Fibroblast of lung (primary cell): ENCODE data around the gene C14orf119. TPM values are rescaled to one million over a fixed set of nuclear protein-coding genes. Genes with fewer than 3 reads are reported as not detected.

Experiments
- DNase-seq, 2 donors: peaks; one replicate each; pipeline versions ENCODE4 v3.0.0 to v3.0.0-alpha.2; 2010; ENCODE audit warnings: low read depth in 2 of 2
- H2AFZ ChIP-seq: 2 replicates; pipeline ENCODE4 v1.5.1; 2012; ENCODE audit warnings: low read length, control low read depth, inconsistent platforms
- H3K27ac ChIP-seq: 2 replicates; pipeline ENCODE4 v1.5.1; 2011; ENCODE audit warnings: low read length, control low read depth; ENCODE audit not compliant: insufficient read depth
- H3K27me3 ChIP-seq: 2 replicates; pipeline ENCODE4 v1.5.1; 2011; ENCODE audit warnings: mild to moderate bottlenecking, low read length; ENCODE audit not compliant: control insufficient read depth, insufficient read depth
- H3K36me3 ChIP-seq: 2 replicates; pipeline ENCODE4 v1.5.1; 2011; ENCODE audit warnings: low read length; ENCODE audit not compliant: control insufficient read depth, insufficient read depth
- H3K4me1 ChIP-seq: 2 replicates; pipeline ENCODE4 v1.5.1; 2011; ENCODE audit warnings: low read length; ENCODE audit not compliant: control insufficient read depth, insufficient read depth; ENCODE audit errors: extremely low read depth
- H3K4me2 ChIP-seq: 2 replicates; pipeline ENCODE4 v1.5.1; 2011; ENCODE audit warnings: low read length, control low read depth; ENCODE audit not compliant: insufficient read depth; ENCODE audit errors: extremely low read depth
- H3K4me3 ChIP-seq, 4 experiments: fragments of 200-600 bp in 1 of 4; sonication (generic) in 1 of 4; replicated peaks in 1 of 4; 2 replicates each; pipeline ENCODE4 v1.5.1; 2011 to 2016; ENCODE audit warnings: low read length in 4 of 4, low read depth in 3 of 4, mild to moderate bottlenecking in 3 of 4, control low read depth in 2 of 4, inconsistent platforms in 1 of 4, mixed read lengths in 1 of 4; ENCODE audit not compliant: insufficient read depth in 1 of 4; ENCODE audit errors: control extremely low read depth in 1 of 4
- H3K79me2 ChIP-seq: 2 replicates; pipeline ENCODE4 v1.5.1; 2012; ENCODE audit warnings: mild to moderate bottlenecking, low read length, inconsistent platforms; ENCODE audit not compliant: control insufficient read depth, insufficient read depth
- H3K9ac ChIP-seq: 2 replicates; pipeline ENCODE4 v1.5.1; 2011; ENCODE audit warnings: mild to moderate bottlenecking, low read length, control low read depth; ENCODE audit not compliant: insufficient read depth
- H3K9me3 ChIP-seq: 2 replicates; pipeline ENCODE4 v1.5.1; 2012; ENCODE audit warnings: low read depth, low read length; ENCODE audit not compliant: control insufficient read depth, insufficient read depth
- H4K20me1 ChIP-seq: 2 replicates; pipeline ENCODE4 v1.5.1; 2011; ENCODE audit warnings: low read length; ENCODE audit not compliant: control insufficient read depth, insufficient read depth; ENCODE audit errors: extremely low read depth
- EZH2 ChIP-seq: IDR thresholded peaks from 2 replicates; pipeline ENCODE4 v1.5.1; 2012; ENCODE audit warnings: low read length, control low read depth, mild to moderate bottlenecking; ENCODE audit errors: missing control alignments
- polyA plus RNA-seq, 2 donors: library from polyadenylated mRNA; depleted of rRNA in 1 of 2; stranded (reverse) in 1 of 2; unstranded in 1 of 2; fragments of >200 nt; gene quantifications; 2 replicates each; pipeline ENCODE4 v1.2.1, GENCODE V29; 2011 to 2012; ENCODE audit warnings: missing spikeins in 1 of 2
- total RNA-seq: library from RNA; depleted of rRNA; stranded (reverse); fragments of >200 nt; gene quantifications from 2 replicates; pipeline ENCODE4 v1.2.1, GENCODE V29; 2014
- TF ChIP-seq, protein P1 (sequence below), 2 donors: IDR thresholded peaks in 1 of 2; conservative IDR thresholded peaks in 1 of 2; 1 replicate in 1 of 2; 2 replicates in 1 of 2; pipeline ENCODE4 v1.5.1; 2011 to 2012; ENCODE audit warnings: low read length in 2 of 2, control low read depth in 1 of 2, inconsistent platforms in 1 of 2, low read depth in 1 of 2, mild to moderate bottlenecking in 1 of 2

C14orf119 gene
- total and polyA plus RNA-seq, 2 donors (not counting 1 experiment from before 2014, with no cell fraction given) = 55.0 to 115 TPM

DNA sequence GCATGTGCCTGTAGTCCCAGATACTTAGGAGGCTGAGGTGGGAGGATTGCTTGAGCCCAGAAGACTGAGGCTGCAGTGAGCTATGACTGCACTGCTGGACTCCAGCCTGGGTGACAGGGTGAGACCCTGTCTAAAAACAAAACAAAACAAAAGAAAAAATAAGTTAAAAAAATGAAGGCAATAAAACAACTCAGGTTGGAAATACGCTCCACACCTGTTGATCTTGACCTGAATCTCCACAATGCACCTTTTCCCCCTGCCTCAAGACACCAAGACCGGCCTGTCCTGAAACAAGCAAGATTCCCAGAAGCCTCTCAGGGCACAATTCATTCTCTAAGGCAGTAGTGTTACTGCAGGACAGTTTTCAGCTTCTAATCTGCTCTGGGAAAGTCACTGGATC, 44.6 kb downstream of the C14orf119 start:
- Histone ChIP-seq H2AFZ (no peak overlapping the region), H3K36me3 (no peaks in the 10 kb centered on the region)

DNA sequence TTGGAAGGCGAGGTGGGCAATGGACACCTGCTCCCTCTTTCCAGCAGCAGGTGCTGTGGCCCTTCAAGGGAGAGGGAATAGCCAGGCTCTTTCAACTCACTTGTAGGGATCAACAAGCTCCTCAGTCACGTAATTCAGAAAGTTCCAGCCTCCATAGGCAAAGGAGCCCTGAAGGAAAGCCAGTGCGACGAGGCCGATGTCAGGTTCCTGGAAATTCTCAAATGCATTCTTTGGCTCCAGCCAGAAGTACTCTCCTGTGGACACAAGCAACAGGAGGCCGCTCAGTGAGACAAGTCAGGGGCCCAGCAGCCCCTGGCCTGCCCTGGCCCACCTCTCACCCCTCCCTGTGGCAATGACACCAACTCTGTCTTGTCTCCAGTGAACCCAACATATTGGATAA, 45.1 kb downstream of the C14orf119 start:
- H3K79me2 ChIP-seq = no peaks in the 10 kb centered on the region
- H3K4me1 ChIP-seq = no peaks in the 10 kb centered on the region
- TF ChIP-seq EZH2 = no peak
- TF ChIP-seq, protein P1, sequence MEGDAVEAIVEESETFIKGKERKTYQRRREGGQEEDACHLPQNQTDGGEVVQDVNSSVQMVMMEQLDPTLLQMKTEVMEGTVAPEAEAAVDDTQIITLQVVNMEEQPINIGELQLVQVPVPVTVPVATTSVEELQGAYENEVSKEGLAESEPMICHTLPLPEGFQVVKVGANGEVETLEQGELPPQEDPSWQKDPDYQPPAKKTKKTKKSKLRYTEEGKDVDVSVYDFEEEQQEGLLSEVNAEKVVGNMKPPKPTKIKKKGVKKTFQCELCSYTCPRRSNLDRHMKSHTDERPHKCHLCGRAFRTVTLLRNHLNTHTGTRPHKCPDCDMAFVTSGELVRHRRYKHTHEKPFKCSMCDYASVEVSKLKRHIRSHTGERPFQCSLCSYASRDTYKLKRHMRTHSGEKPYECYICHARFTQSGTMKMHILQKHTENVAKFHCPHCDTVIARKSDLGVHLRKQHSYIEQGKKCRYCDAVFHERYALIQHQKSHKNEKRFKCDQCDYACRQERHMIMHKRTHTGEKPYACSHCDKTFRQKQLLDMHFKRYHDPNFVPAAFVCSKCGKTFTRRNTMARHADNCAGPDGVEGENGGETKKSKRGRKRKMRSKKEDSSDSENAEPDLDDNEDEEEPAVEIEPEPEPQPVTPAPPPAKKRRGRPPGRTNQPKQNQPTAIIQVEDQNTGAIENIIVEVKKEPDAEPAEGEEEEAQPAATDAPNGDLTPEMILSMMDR (conservative IDR thresholded peaks at IDR 0.05 in 1 of 2, IDR thresholded peaks at IDR 0.05 in 1 of 2; ENCODE audit: low read depth in 1 of 2, low read length in 2 of 2) = no peak
- H3K4me3 ChIP-seq = no peak overlapping the region
- no peaks in the 10 kb centered on the region for H3K9me3 ChIP-seq
- H2AFZ ChIP-seq = no peak overlapping the region
- no peak for DNase-seq
- no peak overlapping the region for H3K4me2 ChIP-seq
- H3K9ac ChIP-seq = no peak overlapping the region
- H3K27me3 ChIP-seq = peaks cover 8% of the 10 kb centered on the region
- no peak overlapping the region for H3K27ac ChIP-seq
- H3K36me3 ChIP-seq = no peaks in the 10 kb centered on the region
- no peaks in the 10 kb centered on the region for H4K20me1 ChIP-seq

More for the DNA sequence above, 44.6 kb downstream of the C14orf119 start:
- H3K4me3 ChIP-seq = no peak overlapping the region
- TF ChIP-seq, protein P1 (conservative IDR thresholded peaks at IDR 0.05 in 1 of 2, IDR thresholded peaks at IDR 0.05 in 1 of 2; ENCODE audit: low read depth in 1 of 2, low read length in 2 of 2) = no peak
- TF ChIP-seq EZH2 = no peak
- H3K79me2 ChIP-seq = no peaks in the 10 kb centered on the region
- H3K9me3 ChIP-seq = no peaks in the 10 kb centered on the region
- DNase-seq = no peak
- H4K20me1 ChIP-seq = no peaks in the 10 kb centered on the region
- H3K4me2 ChIP-seq = no peak overlapping the region
- H3K27me3 ChIP-seq = peaks cover 8% of the 10 kb centered on the region
- H3K27ac ChIP-seq = no peak overlapping the region
- no peak overlapping the region for H3K9ac ChIP-seq
- no peaks in the 10 kb centered on the region for H3K4me1 ChIP-seq

DNA sequence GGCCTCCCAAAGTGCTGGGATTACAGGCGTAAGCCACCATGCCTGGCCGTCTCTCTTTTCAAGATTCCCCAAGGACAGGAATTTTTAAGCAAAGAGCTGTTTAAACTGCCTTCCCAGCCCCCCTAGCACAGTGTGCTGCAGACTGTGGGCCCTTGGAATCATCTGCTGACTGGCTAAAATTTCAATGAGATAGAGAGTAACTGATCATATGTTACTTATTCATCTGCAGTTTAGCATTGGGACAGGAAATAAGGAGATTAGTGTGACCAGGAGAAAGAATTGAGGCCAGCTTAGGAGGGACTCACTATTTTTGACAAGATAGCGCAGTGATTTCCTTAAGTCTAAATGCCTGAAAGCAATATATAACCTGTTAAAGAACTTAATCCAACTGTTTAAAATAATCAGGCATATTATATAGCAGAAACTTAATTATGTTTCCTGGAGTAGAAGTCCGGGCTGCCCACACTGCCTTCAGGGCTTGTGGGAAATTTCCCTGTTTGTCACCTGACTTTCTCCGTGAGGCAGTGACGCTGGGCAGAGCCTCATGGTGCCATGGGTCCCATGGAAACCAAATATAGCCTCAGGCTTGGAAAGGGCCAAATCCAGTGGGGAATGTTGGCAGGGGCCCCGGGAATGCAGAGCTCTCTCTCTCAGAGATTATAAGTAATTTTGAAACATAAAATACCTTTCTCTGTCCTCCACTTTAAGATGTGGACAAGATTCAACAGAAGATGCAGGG, 46.6 kb downstream of the C14orf119 start:
- no peak overlapping the region for H3K4me3 ChIP-seq
- no peaks in the 10 kb centered on the region for H3K4me1 ChIP-seq
- H2AFZ ChIP-seq = no peak overlapping the region
- H3K4me2 ChIP-seq = no peak overlapping the region
- H3K9me3 ChIP-seq = no peaks in the 10 kb centered on the region
- H3K79me2 ChIP-seq = no peaks in the 10 kb centered on the region
- peak; percentile 30 to 66 for DNase-seq
- peaks cover 8% of the 10 kb centered on the region for H3K27me3 ChIP-seq
- no peak overlapping the region for H3K27ac ChIP-seq
- no peaks in the 10 kb centered on the region for H3K36me3 ChIP-seq
- TF ChIP-seq, protein P1 (conservative IDR thresholded peaks at IDR 0.05 in 1 of 2, IDR thresholded peaks at IDR 0.05 in 1 of 2; ENCODE audit: low read depth in 1 of 2, low read length in 2 of 2) = no peak
- no peak for TF ChIP-seq EZH2
- H4K20me1 ChIP-seq = no peaks in the 10 kb centered on the region
- H3K9ac ChIP-seq = no peak overlapping the region
